Mesenchymal stem cell (in vitro differentiated cells and primary cell): ENCODE data around the gene SPSB3.

Experiments
- DNase-seq: peaks from one replicate; pipeline ENCODE4 v3.0.0-alpha.2; 2013
- H2AFZ ChIP-seq: one replicate; pipeline ENCODE4 v1.6.1; 2013; ENCODE audit warnings: low read depth, mild to moderate bottlenecking, control low read depth, inconsistent platforms, low read length, moderate library complexity
- H2AK5ac ChIP-seq: 2 replicates; pipeline ENCODE4 v1.6.1; 2013; ENCODE audit warnings: low read length, moderate library complexity, mild to moderate bottlenecking, inconsistent platforms; ENCODE audit not compliant: severe bottlenecking
- H2BK120ac ChIP-seq: one replicate; pipeline ENCODE4 v1.6.1; 2013; ENCODE audit warnings: low read depth, mild to moderate bottlenecking, inconsistent platforms, low read length, moderate library complexity
- H2BK12ac ChIP-seq, 2 experiments: one replicate each; pipeline ENCODE4 v1.6.1; 2013; ENCODE audit warnings: inconsistent platforms in 2 of 2, low read length in 2 of 2, mild to moderate bottlenecking in 2 of 2, moderate library complexity in 2 of 2, control low read depth in 1 of 2
- H2BK15ac ChIP-seq: one replicate; pipeline ENCODE4 v1.6.1; 2013; ENCODE audit warnings: mild to moderate bottlenecking, low read depth, inconsistent platforms; ENCODE audit not compliant: poor library complexity, severe bottlenecking
- H2BK5ac ChIP-seq: 2 replicates; pipeline ENCODE4 v1.6.1; 2013; ENCODE audit warnings: low read depth, mild to moderate bottlenecking, low read length, control low read depth, inconsistent platforms; ENCODE audit not compliant: poor library complexity, severe bottlenecking
- H3K14ac ChIP-seq, 2 experiments: one replicate each; pipeline ENCODE4 v1.6.1; 2013; ENCODE audit warnings: inconsistent platforms in 2 of 2, low read length in 2 of 2, control low read depth in 1 of 2, mild to moderate bottlenecking in 1 of 2, moderate library complexity in 1 of 2
- H3K18ac ChIP-seq, 2 experiments: one replicate each; pipeline ENCODE4 v1.6.1; 2013; ENCODE audit warnings: inconsistent platforms in 2 of 2, low read length in 2 of 2, control low read depth in 1 of 2, low read depth in 1 of 2, mild to moderate bottlenecking in 1 of 2
- H3K23ac ChIP-seq, 2 experiments: one replicate each; pipeline ENCODE4 v1.6.1; 2013; ENCODE audit warnings: inconsistent platforms in 2 of 2, low read length in 2 of 2, mild to moderate bottlenecking in 2 of 2, moderate library complexity in 2 of 2, control low read depth in 1 of 2
- H3K27ac ChIP-seq: 2 replicates; pipeline ENCODE4 v1.5.1; 2013; ENCODE audit warnings: mild to moderate bottlenecking, moderate library complexity, low read length, control low read depth, inconsistent platforms; ENCODE audit not compliant: poor library complexity, severe bottlenecking
- H3K27me3 ChIP-seq, 2 experiments: 2 replicates each; pipeline versions ENCODE4 v1.6.1 to v1.7.0; 2013; ENCODE audit warnings: low read length in 2 of 2, mild to moderate bottlenecking in 2 of 2, moderate library complexity in 2 of 2, control low read depth in 1 of 2, inconsistent platforms in 1 of 2; ENCODE audit not compliant: control insufficient read depth in 1 of 2, insufficient read depth in 1 of 2
- H3K36me3 ChIP-seq, 2 experiments: 2 replicates each; pipeline versions ENCODE4 v1.6.1 to v1.7.0; 2013; ENCODE audit warnings: low read length in 2 of 2, control low read depth in 1 of 2, inconsistent platforms in 1 of 2, low read depth in 1 of 2, mild to moderate bottlenecking in 1 of 2; ENCODE audit not compliant: insufficient read depth in 2 of 2, control insufficient read depth in 1 of 2
- H3K4ac ChIP-seq, 2 experiments: one replicate each; pipeline ENCODE4 v1.6.1; 2013; ENCODE audit warnings: inconsistent platforms in 2 of 2, low read length in 2 of 2, mild to moderate bottlenecking in 2 of 2, moderate library complexity in 2 of 2, control low read depth in 1 of 2, low read depth in 1 of 2
- H3K4me1 ChIP-seq: 2 replicates; pipeline ENCODE4 v1.6.1; 2013; ENCODE audit warnings: low read depth, low read length, control low read depth; ENCODE audit not compliant: control insufficient read depth, insufficient read depth
- H3K4me2 ChIP-seq: 2 replicates; pipeline ENCODE4 v1.6.1; 2013; ENCODE audit warnings: low read length, mild to moderate bottlenecking, inconsistent platforms; ENCODE audit not compliant: poor library complexity, severe bottlenecking
- H3K4me3 ChIP-seq, 2 experiments: 2 replicates each; pipeline versions ENCODE4 v1.5.1 to v1.7.0; 2013; ENCODE audit warnings: low read length in 2 of 2, mild to moderate bottlenecking in 2 of 2, control low read depth in 1 of 2, low read depth in 1 of 2; ENCODE audit not compliant: insufficient read depth in 1 of 2
- H3K79me1 ChIP-seq: replicated peaks from 2 replicates; pipeline ENCODE4 v1.6.1; 2013; ENCODE audit warnings: mild to moderate bottlenecking, control low read depth, low read length, inconsistent platforms; ENCODE audit not compliant: poor library complexity, severe bottlenecking
- H3K9ac ChIP-seq: 2 replicates; pipeline ENCODE4 v1.7.0; 2013; ENCODE audit warnings: mild to moderate bottlenecking, low read length, moderate library complexity
- H3K9me3 ChIP-seq: 2 replicates; pipeline ENCODE4 v1.7.0; 2013; ENCODE audit warnings: mild to moderate bottlenecking, low read length; ENCODE audit not compliant: control insufficient read depth
- H4K8ac ChIP-seq: one replicate; pipeline ENCODE4 v1.6.1; 2013; ENCODE audit warnings: inconsistent platforms, mild to moderate bottlenecking, low read length, moderate library complexity
- H4K91ac ChIP-seq: one replicate; pipeline ENCODE4 v1.6.1; 2013; ENCODE audit warnings: mild to moderate bottlenecking, low read length, inconsistent platforms
- WGBS: methylation state at CpG from one replicate; pipeline ENCODE4 v1.1.7; 2013; ENCODE audit warnings: mixed read lengths; 5-methylcytosine and 5-hydroxymethylcytosine counted together

The SPSB3 gene

GRCh38 chr16:1809281-1809801, 27.0 kb upstream of the SPSB3 start:
- H3K18ac ChIP-seq, result no peak overlapping the region
- H3K79me1 ChIP-seq, result peaks cover 18% of the 10 kb centered on the region
- no peak overlapping the region for H2BK120ac ChIP-seq
- no peaks in the 10 kb centered on the region for H3K9me3 ChIP-seq
- peak overlapping the region in 1 of 2 experiments; percentile 38 for H3K4me3 ChIP-seq
- H2AK5ac ChIP-seq, result no peak overlapping the region
- H3K4me1 ChIP-seq, result peaks cover 7% of the 10 kb centered on the region
- H4K8ac ChIP-seq, result no peak overlapping the region
- WGBS, result 88% methylated on average over 28 of the region's 28 CpGs
- H3K4me2 ChIP-seq, result no peak overlapping the region
- H2BK15ac ChIP-seq, result no peak overlapping the region
- no peak overlapping the region for H2BK5ac ChIP-seq
- no peak overlapping the region for H3K9ac ChIP-seq
- H2AFZ ChIP-seq, result no peak overlapping the region
- no peak overlapping the region for H2BK12ac ChIP-seq
- no peaks in the 10 kb centered on the region for H3K27me3 ChIP-seq
- DNase-seq, result no peak
- H3K4ac ChIP-seq, result no peak overlapping the region
- peaks cover 40 to 54% of the 10 kb centered on the region in 2 experiments for H3K36me3 ChIP-seq
- no peak overlapping the region for H4K91ac ChIP-seq
- H3K27ac ChIP-seq, result no peak overlapping the region
- H3K14ac ChIP-seq, result no peak overlapping the region
- no peak overlapping the region for H3K23ac ChIP-seq

GRCh38 chr16:1808691-1809090, 26.3 kb upstream of the SPSB3 start:
- H3K9me3 ChIP-seq, result no peaks in the 10 kb centered on the region
- peaks cover 36 to 54% of the 10 kb centered on the region in 2 experiments for H3K36me3 ChIP-seq
- no peak overlapping the region for H2AK5ac ChIP-seq
- H3K79me1 ChIP-seq, result peaks cover 18% of the 10 kb centered on the region
- no peaks in the 10 kb centered on the region for H3K27me3 ChIP-seq
- no peak overlapping the region for H3K23ac ChIP-seq
- H2BK120ac ChIP-seq, result no peak overlapping the region
- H3K27ac ChIP-seq, result no peak overlapping the region
- H3K4me1 ChIP-seq, result peaks cover 7% of the 10 kb centered on the region
- H2BK15ac ChIP-seq, result no peak overlapping the region
- no peak overlapping the region for H2BK12ac ChIP-seq
- no peak overlapping the region for H3K14ac ChIP-seq
- DNase-seq, result no peak
- H3K9ac ChIP-seq, result no peak overlapping the region
- no peak overlapping the region for H2BK5ac ChIP-seq
- H4K8ac ChIP-seq, result no peak overlapping the region
- H3K18ac ChIP-seq, result no peak overlapping the region
- WGBS, result 89% methylated on average over 18 of the region's 18 CpGs
- H3K4me2 ChIP-seq, result no peak overlapping the region
- H2AFZ ChIP-seq, result no peak overlapping the region
- H3K4me3 ChIP-seq, result no peak overlapping the region
- peak overlapping the region; percentile 34 for H4K91ac ChIP-seq
- H3K4ac ChIP-seq, result no peak overlapping the region

- no peak overlapping the region for H3K4ac ChIP-seq
- H2AFZ ChIP-seq, result no peak overlapping the region
- H4K91ac ChIP-seq, result no peak overlapping the region
- H2BK5ac ChIP-seq, result no peak overlapping the region
- WGBS, result 92% methylated on average over 10 of the region's 10 CpGs
- no peak overlapping the region for H3K4me2 ChIP-seq
- H2BK15ac ChIP-seq, result no peak overlapping the region
- peaks cover 18% of the 10 kb centered on the region for H3K79me1 ChIP-seq
- no peak overlapping the region for H3K9ac ChIP-seq
- no peak overlapping the region for H3K18ac ChIP-seq
- no peak overlapping the region for H3K23ac ChIP-seq
- no peak overlapping the region for H2AK5ac ChIP-seq
- no peak overlapping the region for H3K27ac ChIP-seq
- H3K36me3 ChIP-seq, result peaks cover 32 to 53% of the 10 kb centered on the region in 2 experiments
- H3K27me3 ChIP-seq, result no peaks in the 10 kb centered on the region
- H3K9me3 ChIP-seq, result no peaks in the 10 kb centered on the region
- H3K14ac ChIP-seq, result no peak overlapping the region
- peaks cover 2% of the 10 kb centered on the region for H3K4me1 ChIP-seq
- no peak overlapping the region for H4K8ac ChIP-seq
- H3K4me3 ChIP-seq, result no peak overlapping the region
- H2BK12ac ChIP-seq, result no peak overlapping the region
- DNase-seq, result no peak
- H2BK120ac ChIP-seq, result no peak overlapping the region
Observed at GRCh38 chr16:1807626-1808025, 25.3 kb upstream of the SPSB3 start.

GRCh38 chr16:1800701-1801100, 18.3 kb upstream of the SPSB3 start:
- Histone ChIP-seq H3K9me3 (peaks cover 7% of the 10 kb centered on the region), H3K36me3 (peaks cover 5 to 10% of the 10 kb centered on the region in 2 experiments), H2BK5ac (no peak overlapping the region), H3K23ac (no peak overlapping the region), H2BK12ac (no peak overlapping the region), H3K18ac (no peak overlapping the region), H4K91ac (no peak overlapping the region), H3K9ac (no peak overlapping the region), H2BK120ac (no peak overlapping the region), H3K27ac (no peak overlapping the region), H3K14ac (no peak overlapping the region), H4K8ac (no peak overlapping the region), H3K4me3 (no peak overlapping the region), H2AFZ (no peak overlapping the region), H2AK5ac (no peak overlapping the region), H2BK15ac (no peak overlapping the region), H3K4me1 (no peaks in the 10 kb centered on the region), H3K4ac (no peak overlapping the region), H3K4me2 (no peak overlapping the region), H3K27me3 (no peaks in the 10 kb centered on the region), H3K79me1 (no peaks in the 10 kb centered on the region)
- no peak for DNase-seq
- WGBS, result 82% methylated on average over 10 of the region's 10 CpGs
